Immature natural killer cell (primary cell): ENCODE measurements around the gene PTPN18. TPM values are rescaled to one million over a fixed set of nuclear protein-coding genes. Genes with fewer than 3 reads are reported as not detected.
"Not testable (repeated sequence)": the region's sequence is repeated elsewhere in the genome, so short reads cannot be mapped to it uniquely, and the experiment has no call there.

Source experiments
- DNase-seq, 3 donors: peaks; one replicate each; pipeline ENCODE4 v3.0.0; 2022; ENCODE audit warnings: mixed read lengths in 1 of 3
- H3K27ac Mint-ChIP-seq, 6 donors: one replicate each; pipeline ENCODE4 v1.8.0; 2020; ENCODE audit warnings: mixed read lengths in 6 of 6, mild to moderate bottlenecking in 5 of 6, inconsistent platforms in 4 of 6, moderate library complexity in 3 of 6
- H3K27me3 Mint-ChIP-seq, 3 donors: one replicate each; pipeline ENCODE4 v1.8.0; 2020 to 2021; ENCODE audit warnings: low read depth in 3 of 3, mild to moderate bottlenecking in 3 of 3, mixed read lengths in 3 of 3, moderate library complexity in 3 of 3, inconsistent platforms in 1 of 3
- H3K36me3 Mint-ChIP-seq, 3 donors: one replicate each; pipeline ENCODE4 v1.8.0; 2020; ENCODE audit warnings: mixed read lengths in 3 of 3, inconsistent platforms in 2 of 3, mild to moderate bottlenecking in 2 of 3
- H3K4me1 Mint-ChIP-seq, 2 donors: one replicate each; pipeline ENCODE4 v1.8.0; 2020; ENCODE audit warnings: inconsistent platforms in 2 of 2, mild to moderate bottlenecking in 2 of 2, mixed read lengths in 2 of 2, moderate library complexity in 1 of 2
- H3K4me3 Mint-ChIP-seq, 5 donors: one replicate each; pipeline ENCODE4 v1.8.0; 2020; ENCODE audit warnings: mild to moderate bottlenecking in 5 of 5, mixed read lengths in 5 of 5, inconsistent platforms in 3 of 5, moderate library complexity in 3 of 5
- H3K9me3 Mint-ChIP-seq, 6 donors: one replicate each; pipeline ENCODE4 v1.8.0; 2020; ENCODE audit warnings: mild to moderate bottlenecking in 6 of 6, mixed read lengths in 6 of 6, inconsistent platforms in 4 of 6, moderate library complexity in 3 of 6
- polyA plus RNA-seq, 3 donors: library from polyadenylated mRNA; unstranded; fragments of 300-500 nt; fragmentation: Illumina TruSeq; gene quantifications; one replicate each; pipeline ENCODE4 v1.2.3, GENCODE V29; 2021

The PTPN18 gene, protein sequence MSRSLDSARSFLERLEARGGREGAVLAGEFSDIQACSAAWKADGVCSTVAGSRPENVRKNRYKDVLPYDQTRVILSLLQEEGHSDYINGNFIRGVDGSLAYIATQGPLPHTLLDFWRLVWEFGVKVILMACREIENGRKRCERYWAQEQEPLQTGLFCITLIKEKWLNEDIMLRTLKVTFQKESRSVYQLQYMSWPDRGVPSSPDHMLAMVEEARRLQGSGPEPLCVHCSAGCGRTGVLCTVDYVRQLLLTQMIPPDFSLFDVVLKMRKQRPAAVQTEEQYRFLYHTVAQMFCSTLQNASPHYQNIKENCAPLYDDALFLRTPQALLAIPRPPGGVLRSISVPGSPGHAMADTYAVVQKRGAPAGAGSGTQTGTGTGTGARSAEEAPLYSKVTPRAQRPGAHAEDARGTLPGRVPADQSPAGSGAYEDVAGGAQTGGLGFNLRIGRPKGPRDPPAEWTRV
- polyA plus RNA-seq, result 100 to 1,000 TPM in 1 of 3 donors, 10 to 100 TPM in 2; 89.4 to 190 (median 91.1) TPM

DNA sequence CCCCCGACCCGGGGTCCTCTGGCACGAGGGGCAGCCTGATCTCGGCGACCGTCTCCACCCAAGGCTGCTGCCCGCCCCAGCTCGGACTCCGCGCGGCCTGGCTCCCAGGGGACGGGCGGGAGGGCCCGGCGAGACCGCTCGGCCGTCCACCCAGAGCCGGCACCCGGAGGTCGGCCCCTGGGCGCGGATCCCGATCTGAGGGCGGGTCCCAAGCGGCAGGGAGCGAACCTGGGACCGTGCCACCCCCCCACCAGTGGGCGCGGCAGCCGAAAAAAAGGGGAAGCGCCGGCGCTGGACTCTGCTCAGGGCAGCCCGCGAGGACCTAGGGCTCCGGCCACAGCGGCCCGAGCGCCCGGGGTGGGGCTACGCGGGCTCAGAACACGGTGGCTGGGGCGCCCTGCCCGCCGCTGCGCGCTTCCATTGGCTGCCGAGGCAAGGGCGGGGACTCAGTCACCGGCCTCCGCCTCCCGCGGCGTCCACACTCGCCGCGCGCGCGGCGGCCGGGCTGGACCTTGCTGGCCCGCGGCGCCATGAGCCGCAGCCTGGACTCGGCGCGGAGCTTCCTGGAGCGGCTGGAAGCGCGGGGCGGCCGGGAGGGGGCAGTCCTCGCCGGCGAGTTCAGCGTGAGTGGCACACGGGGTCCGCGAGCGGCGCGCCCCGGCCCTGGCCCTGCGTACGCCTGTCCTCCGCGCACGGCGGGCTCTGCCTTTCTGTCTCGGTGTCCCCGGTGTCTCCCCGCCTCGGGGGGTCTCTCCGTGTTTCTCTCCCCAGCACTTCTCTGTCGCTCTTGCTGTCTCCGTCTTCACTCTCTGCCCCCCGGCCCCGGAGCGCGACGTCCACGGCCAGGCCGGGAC is at the start of gene PTPN18:
Gene PTPN18 (plus strand): TSS at position 479 of the 854 bp plus-strand sequence. CDS start 52 bp downstream, at position 531.
- Mint-ChIP-seq H3K27ac (peak within 1 kb of the TSS in 5 of 6 donors; percentile 34 to 80 (median 60)), H3K9me3 (no peaks in the 10 kb centered on the region), H3K4me1 (peaks cover 17 to 22% of the 10 kb centered on the region in 2 donors), H3K4me3 (peak within 1 kb of the TSS; percentile 84 to 89 (median 87)), H3K27me3 (peaks cover 0 to 2% (median 0%) of the 10 kb centered on the region in 3 donors), H3K36me3 (peaks cover 0 to 4% (median 0%) of the 10 kb centered on the region in 3 donors)
- DNase-seq, result peak; percentile 62 to 67 (median 63)

GRCh38 chr2:130307850-130308249 is 48.0 kb upstream of the PTPN18 start:
- Mint-ChIP-seq H3K27ac (no peak overlapping the region), H3K27me3 (peaks cover 2 to 9% (median 6%) of the 10 kb centered on the region in 3 donors), H3K4me3 (no peak overlapping the region), H3K36me3 (no peaks in the 10 kb centered on the region), H3K4me1 (no peaks in the 10 kb centered on the region), H3K9me3 (no peaks in the 10 kb centered on the region)
- no peak for DNase-seq

GRCh38 chr2:130310881-130311280 is 45.0 kb upstream of the PTPN18 start:
- H3K4me3 Mint-ChIP-seq, result no peak overlapping the region
- no peak for DNase-seq
- H3K27ac Mint-ChIP-seq, result no peak overlapping the region
- H3K9me3 Mint-ChIP-seq, result no peaks in the 10 kb centered on the region
- H3K27me3 Mint-ChIP-seq, result peaks cover 2 to 9% (median 6%) of the 10 kb centered on the region in 3 donors
- no peaks in the 10 kb centered on the region for H3K36me3 Mint-ChIP-seq
- H3K4me1 Mint-ChIP-seq, result no peaks in the 10 kb centered on the region

DNA sequence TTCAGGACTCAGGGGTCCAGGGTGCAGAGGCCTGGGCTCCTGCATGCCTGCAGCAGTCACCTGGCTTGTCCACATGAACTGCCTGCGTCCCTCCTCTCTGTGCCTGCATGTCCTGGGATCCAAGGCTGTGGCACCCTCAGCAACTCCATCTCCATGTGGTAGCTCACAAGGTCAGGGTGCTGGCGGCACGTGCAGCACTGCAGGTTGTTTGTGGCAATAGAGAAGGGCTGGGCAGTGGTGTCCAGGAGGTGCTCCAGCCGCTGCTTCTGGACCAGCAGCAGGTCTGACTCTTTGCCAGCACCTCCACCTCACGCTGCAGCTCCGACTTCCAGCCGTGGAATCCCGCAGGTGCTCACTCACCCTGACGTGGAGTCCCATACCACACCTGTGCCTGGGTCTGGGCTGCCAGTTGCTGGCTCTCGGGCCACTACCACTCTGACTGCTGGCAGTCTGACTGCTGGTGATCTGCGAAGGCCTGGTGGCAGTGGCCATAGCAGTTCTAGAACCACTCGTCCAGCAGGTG is 42.0 kb upstream of the PTPN18 start:
- H3K27ac Mint-ChIP-seq, result no peak overlapping the region
- DNase-seq, result no peak
- no peaks in the 10 kb centered on the region for H3K36me3 Mint-ChIP-seq
- no peak overlapping the region for H3K4me3 Mint-ChIP-seq
- H3K9me3 Mint-ChIP-seq, result no peaks in the 10 kb centered on the region
- peaks cover 0 to 3% (median 2%) of the 10 kb centered on the region in 3 donors for H3K27me3 Mint-ChIP-seq
- no peaks in the 10 kb centered on the region for H3K4me1 Mint-ChIP-seq

DNA sequence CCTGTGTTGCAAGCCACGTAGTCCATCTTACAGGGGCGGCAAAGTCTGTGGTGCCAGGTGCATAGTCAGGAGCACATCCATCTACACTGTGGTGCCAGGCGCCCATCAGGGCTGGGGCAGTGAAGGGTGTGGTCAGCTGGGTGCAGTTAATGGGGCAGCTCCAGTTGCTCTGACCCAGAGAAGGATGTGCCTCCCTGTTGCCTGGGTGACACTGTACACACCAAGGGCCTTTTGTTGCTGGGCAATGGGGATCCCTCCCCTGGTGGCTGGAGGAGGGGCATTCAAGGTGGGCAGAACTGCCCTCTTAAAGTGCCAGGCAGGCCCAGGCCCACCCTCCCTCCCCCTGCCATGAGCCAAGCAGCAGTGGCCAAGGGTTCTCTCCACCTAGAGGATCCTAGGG is 41.5 kb upstream of the PTPN18 start:
- Mint-ChIP-seq H3K27ac (no peak overlapping the region), H3K4me3 (no peak overlapping the region), H3K36me3 (no peaks in the 10 kb centered on the region), H3K9me3 (no peaks in the 10 kb centered on the region), H3K4me1 (no peaks in the 10 kb centered on the region), H3K27me3 (peaks cover 0 to 3% (median under 1%) of the 10 kb centered on the region in 3 donors)
- no peak for DNase-seq

GRCh38 chr2:130316596-130316995 is 39.3 kb upstream of the PTPN18 start:
- no peak for DNase-seq
- Mint-ChIP-seq H3K4me1 (no peaks in the 10 kb centered on the region), H3K27ac (no peak overlapping the region), H3K4me3 (no peak overlapping the region), H3K27me3 (peaks cover 0 to 3% (median 3%) of the 10 kb centered on the region in 3 donors), H3K36me3 (no peaks in the 10 kb centered on the region), H3K9me3 (no peaks in the 10 kb centered on the region)

- no peak overlapping the region for H3K4me3 Mint-ChIP-seq
- no peak for DNase-seq
- no peaks in the 10 kb centered on the region for H3K4me1 Mint-ChIP-seq
- no peak overlapping the region for H3K27ac Mint-ChIP-seq
- H3K36me3 Mint-ChIP-seq, result no peaks in the 10 kb centered on the region
- H3K27me3 Mint-ChIP-seq, result peaks cover 3 to 4% (median 3%) of the 10 kb centered on the region in 3 donors
- no peaks in the 10 kb centered on the region for H3K9me3 Mint-ChIP-seq
Measured at GRCh38 chr2:130318906-130319305, 37.0 kb upstream of the PTPN18 start.

- no peaks in the 10 kb centered on the region for H3K4me1 Mint-ChIP-seq
- no peak for DNase-seq
- H3K27me3 Mint-ChIP-seq, result peaks cover 3 to 6% (median 6%) of the 10 kb centered on the region in 3 donors
- H3K9me3 Mint-ChIP-seq, result no peaks in the 10 kb centered on the region
- H3K4me3 Mint-ChIP-seq, result no peak overlapping the region
- H3K27ac Mint-ChIP-seq, result no peak overlapping the region
- H3K36me3 Mint-ChIP-seq, result no peaks in the 10 kb centered on the region
Measured at GRCh38 chr2:130319536-130319935, 36.3 kb upstream of the PTPN18 start.

DNA sequence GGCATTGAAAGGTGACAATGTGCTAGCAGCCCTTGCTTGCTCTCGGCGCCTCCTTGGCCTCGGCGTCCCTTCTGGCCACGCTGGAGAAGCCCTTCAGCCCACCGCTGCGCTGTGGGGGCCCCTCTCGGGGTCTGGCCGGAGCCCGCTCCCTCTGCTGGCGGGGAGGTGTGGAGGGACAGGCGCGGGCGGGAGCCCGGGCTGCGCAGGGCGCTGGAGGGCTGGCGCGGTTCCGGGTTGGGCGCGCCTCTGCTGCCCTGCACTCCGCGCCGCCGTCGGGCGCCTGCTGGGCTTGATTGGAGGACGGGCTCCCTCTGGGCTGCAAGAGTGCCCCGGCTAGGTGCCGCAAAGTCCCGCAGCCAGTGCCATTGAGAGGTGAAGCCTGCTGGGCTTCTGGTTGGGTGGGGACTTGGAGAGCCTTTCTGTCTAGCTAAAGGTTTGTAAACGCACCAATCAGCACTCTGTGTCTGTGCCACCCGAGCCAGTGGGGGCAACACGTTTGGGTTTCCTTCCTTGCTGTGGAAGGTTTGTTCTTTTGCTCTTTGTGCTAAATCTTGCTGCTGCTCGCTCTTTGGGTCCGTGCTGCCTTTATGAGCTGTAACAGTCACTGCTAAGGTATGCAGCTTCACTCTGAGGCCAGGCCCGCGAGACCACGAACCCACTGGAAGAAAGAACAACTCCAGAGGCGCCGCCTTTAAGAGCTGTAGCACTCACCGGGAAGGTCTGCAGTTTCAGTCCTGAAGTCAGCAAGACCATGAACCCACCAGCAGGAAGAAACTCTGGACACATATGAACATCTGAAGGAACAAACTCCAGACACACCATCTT is 27.9 kb upstream of the PTPN18 start:
- no peak for DNase-seq
- Mint-ChIP-seq H3K27me3 (peaks cover 11 to 25% (median 20%) of the 10 kb centered on the region in 3 donors), H3K4me3 (no peak overlapping the region)

GRCh38 chr2:130328710-130329109 is 27.1 kb upstream of the PTPN18 start:
- H3K36me3 Mint-ChIP-seq, result peaks cover 0 to 1% (median 0%) of the 10 kb centered on the region in 3 donors
- H3K27me3 Mint-ChIP-seq, result peaks cover 11 to 25% (median 18%) of the 10 kb centered on the region in 3 donors

More for the DNA sequence above, 27.9 kb upstream of the PTPN18 start:
- no peaks in the 10 kb centered on the region for H3K36me3 Mint-ChIP-seq
- no peaks in the 10 kb centered on the region for H3K9me3 Mint-ChIP-seq
- peaks cover 4 to 6% of the 10 kb centered on the region in 2 donors for H3K4me1 Mint-ChIP-seq
- no peak overlapping the region for H3K27ac Mint-ChIP-seq

GRCh38 chr2:130332271-130333073 is 23.4 kb upstream of the PTPN18 start:
- peak overlapping the region in 2 of 5 donors; percentile 27 to 66 for H3K4me3 Mint-ChIP-seq
- H3K36me3 Mint-ChIP-seq, result peaks cover 0 to 3% (median 0%) of the 10 kb centered on the region in 3 donors
- H3K4me1 Mint-ChIP-seq, result peaks cover 4 to 6% of the 10 kb centered on the region in 2 donors
- no peaks in the 10 kb centered on the region for H3K9me3 Mint-ChIP-seq
- H3K27me3 Mint-ChIP-seq, result peaks cover 7 to 20% (median 14%) of the 10 kb centered on the region in 3 donors
- H3K27ac Mint-ChIP-seq, result peak overlapping the region in 1 of 6 donors; percentile 68
- DNase-seq, result peak; percentile 49 to 64 (median 59)

More at GRCh38 chr2:130328710-130329109, 27.1 kb upstream of the PTPN18 start:
- H3K4me1 Mint-ChIP-seq, result peaks cover 4 to 6% of the 10 kb centered on the region in 2 donors
- H3K4me3 Mint-ChIP-seq, result peak overlapping the region in 1 of 5 donors; percentile 18
- H3K27ac Mint-ChIP-seq, result no peak overlapping the region
- H3K9me3 Mint-ChIP-seq, result no peaks in the 10 kb centered on the region
- no peak for DNase-seq

DNA sequence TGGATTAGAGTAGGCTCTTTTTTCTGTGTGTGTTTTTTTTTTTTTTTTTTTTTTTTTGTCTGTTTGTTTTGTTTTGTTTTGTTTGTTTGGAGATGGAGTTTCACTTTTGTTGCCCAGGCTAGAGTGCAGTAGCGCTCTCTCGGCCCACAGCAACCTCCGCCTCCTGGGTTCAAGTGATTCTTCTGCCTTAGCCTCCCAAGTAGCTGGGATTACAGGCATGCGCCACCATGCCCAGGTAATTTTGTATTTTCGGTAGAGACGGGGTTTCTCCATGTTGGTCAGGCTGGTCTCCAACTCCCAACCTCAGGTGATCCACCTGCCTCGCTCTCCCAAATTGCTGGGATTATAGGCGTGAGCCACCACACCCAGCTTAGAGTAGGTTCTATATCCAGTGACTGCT is 22.6 kb upstream of the PTPN18 start:
- H3K4me1 Mint-ChIP-seq, H3K36me3 Mint-ChIP-seq, H3K4me3 Mint-ChIP-seq, DNase-seq, H3K9me3 Mint-ChIP-seq, H3K27ac Mint-ChIP-seq: not testable (repeated sequence)
- peaks cover 5 to 20% (median 14%) of the 10 kb centered on the region in 3 donors for H3K27me3 Mint-ChIP-seq
